OCI-LY7 (cell line): ENCODE results near the gene TLE4. TPM values are rescaled to one million over a fixed set of nuclear protein-coding genes. Genes with fewer than 3 reads are reported as not detected.
"Not testable (repeated sequence)": the region's sequence is repeated elsewhere in the genome, so short reads cannot be mapped to it uniquely, and the experiment has no call there.

Experiments
- BruUV-seq: library from RNA; stranded (reverse); fragments of 400-500 nt; replicated peaks from 2 replicates; lab custom pipeline; 2021; lab: Mats Ljungman, UMichigan
- CTCF ChIA-PET: fragments of 300-600 bp; sonication (Branson Sonifier 250); formaldehyde crosslinking; loops from one replicate; lab custom pipeline; 2022; ENCODE audit warnings: antibody characterized with exemption; ENCODE audit not compliant: unreplicated experiment; lab: Charles Lee
- POLR2A ChIA-PET: fragments of 300-600 bp; sonication (Branson Sonifier 250); formaldehyde crosslinking; loops from one replicate; lab custom pipeline; 2022; ENCODE audit warnings: antibody characterized with exemption; lab: Charles Lee
- DNase-seq: peaks from one replicate; pipeline ENCODE4 v3.0.0-alpha.2; 2015; ENCODE audit warnings: low spot score
- H2AFZ ChIP-seq: fragments of 200-600 bp; sonication (generic), shearing (Covaris generic); 2 replicates; pipeline ENCODE4 v1.6.1; 2014; ENCODE audit warnings: mild to moderate bottlenecking, antibody characterized with exemption, low read length, moderate library complexity
- H3K27ac ChIP-seq: fragments of 200-600 bp; sonication (generic); 2 replicates; pipeline ENCODE4 v1.5.1; 2014; ENCODE audit warnings: mixed run types, low read depth, mild to moderate bottlenecking, moderate library complexity, low read length, inconsistent platforms; ENCODE audit not compliant: poor library complexity, severe bottlenecking
- H3K36me3 ChIP-seq: fragments of 200-600 bp; sonication (generic); 2 replicates; pipeline ENCODE4 v1.6.1; 2014; ENCODE audit warnings: mild to moderate bottlenecking, antibody characterized with exemption, low read length, moderate library complexity, mixed read lengths; ENCODE audit not compliant: insufficient read depth
- H3K4me1 ChIP-seq: fragments of 200-600 bp; sonication (generic); 2 replicates; pipeline ENCODE4 v1.5.1; 2014; ENCODE audit warnings: mild to moderate bottlenecking, low read length; ENCODE audit not compliant: insufficient read depth, poor library complexity, severe bottlenecking
- H3K4me2 ChIP-seq: fragments of 200-600 bp; sonication (generic); 2 replicates; pipeline ENCODE4 v1.6.1; 2014; ENCODE audit warnings: mild to moderate bottlenecking, low read length
- H3K4me3 ChIP-seq: fragments of 200-600 bp; sonication (generic); 2 replicates; pipeline ENCODE4 v1.5.1; 2014; ENCODE audit warnings: mild to moderate bottlenecking, low read depth, low read length; ENCODE audit not compliant: poor library complexity, severe bottlenecking
- H3K79me2 ChIP-seq: fragments of 200-600 bp; sonication (generic); 2 replicates; pipeline ENCODE4 v1.6.1; 2016; ENCODE audit warnings: low read depth, mild to moderate bottlenecking, low read length, moderate library complexity, mixed read lengths; ENCODE audit not compliant: insufficient read depth
- H3K9me2 ChIP-seq: fragments of 200-600 bp; sonication (generic); 2 replicates; pipeline ENCODE4 v1.6.1; 2016; ENCODE audit warnings: mild to moderate bottlenecking, low read length, mixed read lengths; ENCODE audit not compliant: insufficient read depth
- H3K9me3 ChIP-seq: fragments of 200-600 bp; sonication (generic); 2 replicates; pipeline ENCODE4 v1.6.1; 2014; ENCODE audit warnings: mild to moderate bottlenecking, mixed run types, low read length, mixed read lengths
- H4K20me1 ChIP-seq: fragments of 200-600 bp; sonication (generic); 2 replicates; pipeline ENCODE4 v1.6.1; 2014; ENCODE audit warnings: mild to moderate bottlenecking, antibody characterized with exemption, low read length, moderate library complexity, mixed read lengths; ENCODE audit not compliant: insufficient read depth
- CTCF ChIP-seq: fragments of 200-600 bp; sonication (generic); conservative IDR thresholded peaks from 2 replicates; pipeline ENCODE4 v1.5.1; 2014; ENCODE audit warnings: mild to moderate bottlenecking, antibody characterized with exemption, low read length, moderate library complexity, mixed read lengths
- EZH2phosphoT487 ChIP-seq: fragments of 200-600 bp; sonication (generic); IDR thresholded peaks from 2 replicates; pipeline ENCODE4 v1.6.1; 2018; ENCODE audit warnings: low read depth, borderline replicate concordance, mild to moderate bottlenecking, mixed run types, antibody characterized with exemption, low read length, moderate library complexity, mixed read lengths
- intact Hi-C: fragments of 100-400 bp; cut with micrococcal nuclease; formaldehyde crosslinking; loops from one replicate; pipeline ENCODE4 v1.10.0; 2022; ENCODE audit not compliant: unreplicated experiment
- total RNA-seq, 2 experiments: library from RNA; depleted of rRNA in 1 of 2; stranded (reverse); fragments of >200 nt in 1 of 2; shearing (Covaris generic) in 1 of 2; gene quantifications; 2 replicates each; pipeline ENCODE4 v1.2.3, GENCODE V29; 2014 to 2022

Gene TLE4
- total RNA-seq, 2 experiments from 2014 or later = 36.7 to 41.7 TPM

GRCh38 chr9:79604921-79605562 lies 33.3 kb downstream of the TLE4 start:
- no peak overlapping the region for H3K4me2 ChIP-seq
- no peaks in the 10 kb centered on the region for H3K4me1 ChIP-seq
- POLR2A ChIA-PET = interaction anchor here (1.4 kb wide), 1 partner anchor 27 kb away, joined by 6 read pairs; no protein-coding TSS in a partner anchor
- peaks cover 6% of the 10 kb centered on the region; the same call in 1 of the 2 replicates for H3K9me3 ChIP-seq
- H4K20me1 ChIP-seq = no peaks in the 10 kb centered on the region; the same call in 1 of the 2 replicates
- no peaks in the 10 kb centered on the region for H3K79me2 ChIP-seq
- no peak overlapping the region for H3K4me3 ChIP-seq
- no TSS peak for BruUV-seq
- H3K9me2 ChIP-seq = no peaks in the 10 kb centered on the region
- no peak overlapping the region for H2AFZ ChIP-seq
- no peak for DNase-seq
- TF ChIP-seq CTCF (no peak), EZH2phosphoT487 (no peak)
- 0 out of 2 replicates have a peak, but pooled peaks cover 6% of the 10 kb centered on the region for H3K36me3 ChIP-seq
- CTCF ChIA-PET = no interaction called here
- intact Hi-C loops = no loop called here
- no peak overlapping the region for H3K27ac ChIP-seq

- H3K9me3 ChIP-seq, H3K4me2 ChIP-seq, H3K4me3 ChIP-seq, H3K36me3 ChIP-seq, H3K79me2 ChIP-seq, H3K9me2 ChIP-seq, H3K27ac ChIP-seq, H2AFZ ChIP-seq, DNase-seq, H4K20me1 ChIP-seq, CTCF ChIA-PET, BruUV-seq, H3K4me1 ChIP-seq, intact Hi-C loops: not testable (repeated sequence)
- POLR2A ChIA-PET = interaction anchor here (0.6 to 1.1 kb wide), 4 partner anchors 8 to 35 kb away, joined by 3 to 6 read pairs (median 4); partner anchors contain the start of gene TLE4
Observed at GRCh38 chr9:79606529-79606928, 34.8 kb downstream of the TLE4 start.

GRCh38 chr9:79609468-79610018 lies 37.8 kb downstream of the TLE4 start:
- H3K4me2 ChIP-seq = no peak overlapping the region
- peaks cover 8% of the 10 kb centered on the region for H3K4me1 ChIP-seq
- no peaks in the 10 kb centered on the region for H3K79me2 ChIP-seq
- no peak overlapping the region for H3K4me3 ChIP-seq
- H4K20me1 ChIP-seq = peaks cover 4% of the 10 kb centered on the region; the same call in 1 of the 2 replicates
- no peaks in the 10 kb centered on the region for H3K9me2 ChIP-seq
- no peak overlapping the region for H2AFZ ChIP-seq
- no peak for DNase-seq
- peaks cover 6% of the 10 kb centered on the region; the same call in 1 of the 2 replicates for H3K9me3 ChIP-seq
- intact Hi-C loops = no loop called here
- TF ChIP-seq CTCF (no peak), EZH2phosphoT487 (no peak)
- BruUV-seq = no TSS peak
- POLR2A ChIA-PET = interaction anchor here (0.7 kb wide), 1 partner anchor 28 kb away, joined by 3 read pairs; no protein-coding TSS in a partner anchor
- H3K27ac ChIP-seq = no peak overlapping the region
- no peaks in the 10 kb centered on the region for H3K36me3 ChIP-seq
- CTCF ChIA-PET = no interaction called here
